ENCODE data around the gene NME7. TPM values are rescaled to one million over a fixed set of nuclear protein-coding genes. Genes with fewer than 3 reads are reported as not detected.

NME7 gene
- total and polyA plus RNA-seq, 3 experiments from 2014 or later: 21.7 to 28.3 (median 25.3) TPM

- peaks cover 10 to 39% (median 16%) of the 10 kb centered on the region in 3 donors for H3K36me3 Mint-ChIP-seq
- no peaks in the 10 kb centered on the region for H3K36me3 ChIP-seq (ENCODE audit: insufficient read depth, low read length)
- H3K4me3 Mint-ChIP-seq: no peak overlapping the region
- CTCF ChIA-PET: no interaction called here
- peaks cover 12 to 27% (median 18%) of the 10 kb centered on the region in 5 donors for H3K9me3 Mint-ChIP-seq
- POLR2A ChIA-PET: no interaction called here
- no peaks in the 10 kb centered on the region for H3K9me3 ChIP-seq (ENCODE audit: low read length)
- H3K4me1 ChIP-seq (ENCODE audit: insufficient read depth, low read length): peaks cover 6% of the 10 kb centered on the region
- no peak overlapping the region for H3K27ac ChIP-seq (ENCODE audit: low read depth, low read length)
- H3K4me1 Mint-ChIP-seq: peaks cover 5 to 19% (median 14%) of the 10 kb centered on the region in 3 donors
- H3K27me3 Mint-ChIP-seq: no peaks in the 10 kb centered on the region
- no peak for DNase-seq
- H3K4me3 ChIP-seq (ENCODE audit: low read length): no peak overlapping the region
- H3K27ac Mint-ChIP-seq: no peak overlapping the region
- no peaks in the 10 kb centered on the region for H3K27me3 ChIP-seq (ENCODE audit: insufficient read depth, low read length, poor library complexity, severe bottlenecking)
Observed at GRCh38 chr1:169326956-169327268, 40.7 kb downstream of the NME7 start.

- H3K9me3 ChIP-seq (ENCODE audit: low read length): no peaks in the 10 kb centered on the region
- CTCF ChIA-PET: no interaction called here
- no peak overlapping the region for H3K27ac ChIP-seq (ENCODE audit: low read depth, low read length)
- Mint-ChIP-seq H3K36me3 (peaks cover 10 to 35% (median 17%) of the 10 kb centered on the region in 3 donors), H3K9me3 (peaks cover 12 to 25% (median 18%) of the 10 kb centered on the region in 5 donors), H3K27ac (no peak overlapping the region), H3K27me3 (no peaks in the 10 kb centered on the region), H3K4me3 (no peak overlapping the region), H3K4me1 (peaks cover 5 to 19% (median 14%) of the 10 kb centered on the region in 3 donors)
- no peaks in the 10 kb centered on the region for H3K27me3 ChIP-seq (ENCODE audit: insufficient read depth, low read length, poor library complexity, severe bottlenecking)
- POLR2A ChIA-PET: no interaction called here
- H3K4me1 ChIP-seq (ENCODE audit: insufficient read depth, low read length): peaks cover 6% of the 10 kb centered on the region
- no peaks in the 10 kb centered on the region for H3K36me3 ChIP-seq (ENCODE audit: insufficient read depth, low read length)
- H3K4me3 ChIP-seq (ENCODE audit: low read length): no peak overlapping the region
- DNase-seq: no peak
Observed at GRCh38 chr1:169326261-169326955, 41.2 kb downstream of the NME7 start.

DNA sequence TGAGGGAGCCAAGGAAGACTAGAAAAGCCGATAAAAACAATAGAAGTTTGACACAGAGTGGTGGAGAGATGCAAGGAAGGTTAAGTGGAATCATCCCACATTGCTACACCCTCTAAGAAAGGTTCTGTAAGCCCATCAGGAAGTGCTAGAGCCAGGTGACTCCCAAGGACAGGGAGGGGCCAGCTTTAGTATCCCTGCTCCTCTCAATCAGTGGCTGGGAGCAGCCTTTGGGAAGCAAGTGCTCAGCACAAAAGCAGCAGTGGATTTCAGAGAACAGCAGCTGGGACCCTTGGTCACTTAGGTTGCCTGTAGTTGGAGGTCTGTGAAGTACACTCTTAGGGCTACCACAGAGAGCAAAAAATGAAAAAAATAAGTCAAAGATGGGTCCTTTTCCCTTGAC lies 42.5 kb downstream of the NME7 start:
- ChIA-PET POLR2A (no interaction called here), CTCF (no interaction called here)
- H3K27ac Mint-ChIP-seq: no peak overlapping the region
- Histone ChIP-seq H3K36me3 (ENCODE audit: insufficient read depth, low read length) (no peaks in the 10 kb centered on the region), H3K27me3 (ENCODE audit: insufficient read depth, low read length, poor library complexity, severe bottlenecking) (no peaks in the 10 kb centered on the region), H3K4me3 (ENCODE audit: low read length) (no peak overlapping the region), H3K4me1 (ENCODE audit: insufficient read depth, low read length) (peaks cover 6% of the 10 kb centered on the region), H3K27ac (ENCODE audit: low read depth, low read length) (no peak overlapping the region), H3K9me3 (ENCODE audit: low read length) (no peaks in the 10 kb centered on the region)
- H3K27me3 Mint-ChIP-seq: no peaks in the 10 kb centered on the region
- H3K4me1 Mint-ChIP-seq: peaks cover 4 to 19% (median 13%) of the 10 kb centered on the region in 3 donors
- peaks cover 9 to 23% (median 15%) of the 10 kb centered on the region in 3 donors for H3K36me3 Mint-ChIP-seq
- H3K9me3 Mint-ChIP-seq: peaks cover 11 to 15% (median 12%) of the 10 kb centered on the region in 5 donors
- no peak overlapping the region for H3K4me3 Mint-ChIP-seq
- DNase-seq: no peak

DNA sequence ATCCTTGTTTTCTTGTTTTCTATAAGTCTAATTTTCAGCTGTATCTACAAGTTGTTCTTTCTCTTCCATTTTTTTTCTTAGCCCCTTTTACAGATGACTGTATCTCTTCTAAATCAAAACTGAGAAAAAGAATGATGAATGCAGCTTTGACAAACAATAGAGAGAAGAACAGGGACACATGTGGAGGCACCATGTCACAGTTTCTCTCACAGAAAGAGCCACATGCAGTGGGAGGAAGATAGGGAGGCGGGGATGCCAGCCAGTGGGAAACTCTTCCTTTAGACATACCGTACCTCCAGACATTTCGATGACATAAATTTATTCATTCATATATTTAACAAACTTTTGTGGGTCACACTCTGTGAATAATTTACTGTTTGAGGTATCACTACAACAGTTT lies 45.5 kb downstream of the NME7 start:
- Histone ChIP-seq H3K4me1 (ENCODE audit: insufficient read depth, low read length) (peaks cover 6% of the 10 kb centered on the region), H3K27ac (ENCODE audit: low read depth, low read length) (no peak overlapping the region), H3K9me3 (ENCODE audit: low read length) (no peaks in the 10 kb centered on the region), H3K27me3 (ENCODE audit: insufficient read depth, low read length, poor library complexity, severe bottlenecking) (no peaks in the 10 kb centered on the region), H3K36me3 (ENCODE audit: insufficient read depth, low read length) (no peaks in the 10 kb centered on the region), H3K4me3 (ENCODE audit: low read length) (no peak overlapping the region)
- Mint-ChIP-seq H3K36me3 (peaks cover 7 to 13% (median 12%) of the 10 kb centered on the region in 3 donors), H3K4me1 (peaks cover 1 to 7% (median 4%) of the 10 kb centered on the region in 3 donors), H3K4me3 (no peak overlapping the region), H3K9me3 (no peaks in the 10 kb centered on the region), H3K27me3 (no peaks in the 10 kb centered on the region), H3K27ac (no peak overlapping the region)
- DNase-seq: no peak
- POLR2A ChIA-PET: no interaction called here
- CTCF ChIA-PET: no interaction called here

DNA sequence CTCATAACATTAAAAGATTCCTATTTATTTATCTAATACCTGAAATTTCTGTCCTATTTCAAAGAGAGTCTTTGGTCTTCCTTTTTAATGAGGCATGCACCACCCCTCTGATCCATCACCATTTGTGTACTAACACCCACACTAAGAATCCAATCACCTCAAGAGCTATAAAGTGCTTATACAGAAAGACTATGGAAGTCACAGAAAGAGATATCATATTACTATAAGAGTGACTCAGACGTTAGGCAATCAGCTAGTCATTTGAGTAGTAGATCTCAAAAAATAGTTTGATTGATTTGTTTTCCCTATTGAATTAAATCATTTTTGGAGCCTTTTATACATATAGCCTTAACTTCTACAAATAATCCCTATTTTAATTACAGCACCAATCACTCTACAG lies 46.1 kb downstream of the NME7 start:
- Mint-ChIP-seq H3K4me3 (no peak overlapping the region), H3K27ac (no peak overlapping the region), H3K4me1 (peaks cover 0 to 1% (median 1%) of the 10 kb centered on the region in 3 donors), H3K36me3 (peaks cover 7 to 13% (median 12%) of the 10 kb centered on the region in 3 donors), H3K9me3 (no peaks in the 10 kb centered on the region), H3K27me3 (no peaks in the 10 kb centered on the region)
- H3K27ac ChIP-seq (ENCODE audit: low read depth, low read length): no peak overlapping the region
- ChIA-PET POLR2A (no interaction called here), CTCF (no interaction called here)
- no peaks in the 10 kb centered on the region for H3K9me3 ChIP-seq (ENCODE audit: low read length)
- no peak for DNase-seq
- H3K27me3 ChIP-seq (ENCODE audit: insufficient read depth, low read length, poor library complexity, severe bottlenecking): no peaks in the 10 kb centered on the region
- peaks cover under 1% of the 10 kb centered on the region for H3K4me1 ChIP-seq (ENCODE audit: insufficient read depth, low read length)
- no peaks in the 10 kb centered on the region for H3K36me3 ChIP-seq (ENCODE audit: insufficient read depth, low read length)
- H3K4me3 ChIP-seq (ENCODE audit: low read length): no peak overlapping the region

DNA sequence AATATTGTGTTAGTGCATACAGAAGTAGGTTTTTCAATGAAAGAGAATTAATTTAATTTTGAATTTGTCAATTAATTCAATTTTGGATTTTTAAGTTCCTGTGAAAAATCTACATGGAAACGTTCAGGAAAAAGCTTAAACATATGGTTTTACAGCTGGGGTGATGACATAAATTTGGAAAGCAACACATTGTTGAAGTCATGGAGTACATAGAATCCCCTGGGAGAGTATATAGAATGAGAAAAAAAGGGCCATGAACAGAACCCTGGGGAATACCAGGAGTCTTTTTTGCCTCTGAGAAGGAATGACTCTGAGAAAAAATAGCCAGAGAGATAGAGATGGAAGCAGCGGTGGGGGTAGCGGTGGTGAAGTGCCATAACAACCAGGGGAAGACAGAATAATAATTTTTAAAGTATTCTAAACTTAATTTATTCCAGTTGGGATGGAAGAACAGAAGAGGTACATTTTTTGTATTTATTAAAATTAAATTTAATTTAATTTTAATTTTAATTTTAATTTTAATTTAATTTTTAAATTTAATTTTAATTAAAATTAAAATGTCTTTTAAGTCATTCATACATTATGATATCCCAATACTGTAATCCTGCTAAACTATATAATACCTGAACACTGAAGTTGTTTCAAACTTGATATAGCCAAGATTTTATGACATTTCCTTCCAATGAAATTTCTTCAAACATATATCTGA lies 48.9 kb downstream of the NME7 start:
- no peak overlapping the region for H3K4me3 ChIP-seq (ENCODE audit: low read length)
- Mint-ChIP-seq H3K4me3 (no peak overlapping the region), H3K36me3 (peaks cover 7 to 12% (median 10%) of the 10 kb centered on the region in 3 donors), H3K27me3 (no peaks in the 10 kb centered on the region), H3K27ac (no peak overlapping the region), H3K9me3 (no peaks in the 10 kb centered on the region), H3K4me1 (no peaks in the 10 kb centered on the region)
- no peaks in the 10 kb centered on the region for H3K9me3 ChIP-seq (ENCODE audit: low read length)
- H3K27ac ChIP-seq (ENCODE audit: low read depth, low read length): no peak overlapping the region
- H3K27me3 ChIP-seq (ENCODE audit: insufficient read depth, low read length, poor library complexity, severe bottlenecking): no peaks in the 10 kb centered on the region
- ChIA-PET POLR2A (no interaction called here), CTCF (no interaction called here)
- no peak for DNase-seq
- H3K36me3 ChIP-seq (ENCODE audit: insufficient read depth, low read length): no peaks in the 10 kb centered on the region
- H3K4me1 ChIP-seq (ENCODE audit: insufficient read depth, low read length): no peaks in the 10 kb centered on the region

GRCh38 chr1:169316556-169316955 lies 51.0 kb downstream of the NME7 start:
- Mint-ChIP-seq H3K27ac (no peak overlapping the region), H3K27me3 (no peaks in the 10 kb centered on the region), H3K4me3 (no peak overlapping the region), H3K4me1 (peaks cover 5 to 10% (median 8%) of the 10 kb centered on the region in 3 donors), H3K9me3 (no peaks in the 10 kb centered on the region), H3K36me3 (peaks cover 4 to 6% (median 5%) of the 10 kb centered on the region in 3 donors)
- Histone ChIP-seq H3K4me1 (ENCODE audit: insufficient read depth, low read length) (peaks cover 3% of the 10 kb centered on the region), H3K9me3 (ENCODE audit: low read length) (no peaks in the 10 kb centered on the region), H3K27ac (ENCODE audit: low read depth, low read length) (no peak overlapping the region), H3K36me3 (ENCODE audit: insufficient read depth, low read length) (no peaks in the 10 kb centered on the region), H3K27me3 (ENCODE audit: insufficient read depth, low read length, poor library complexity, severe bottlenecking) (no peaks in the 10 kb centered on the region), H3K4me3 (ENCODE audit: low read length) (no peak overlapping the region)
- CTCF ChIA-PET: no interaction called here
- no peak for DNase-seq
- POLR2A ChIA-PET: no interaction called here

- H3K4me1 Mint-ChIP-seq: peaks cover 13 to 18% (median 17%) of the 10 kb centered on the region in 3 donors
- peaks cover 6 to 13% (median 10%) of the 10 kb centered on the region in 3 donors for H3K36me3 Mint-ChIP-seq
- ChIA-PET POLR2A (no interaction called here), CTCF (interaction anchor here (0.6 kb wide), 1 partner anchor 9 kb away, joined by 3 read pairs; no protein-coding TSS in a partner anchor)
- Histone ChIP-seq H3K4me1 (ENCODE audit: insufficient read depth, low read length) (peaks cover 3% of the 10 kb centered on the region), H3K9me3 (ENCODE audit: low read length) (no peaks in the 10 kb centered on the region), H3K36me3 (ENCODE audit: insufficient read depth, low read length) (no peaks in the 10 kb centered on the region), H3K27me3 (ENCODE audit: insufficient read depth, low read length, poor library complexity, severe bottlenecking) (no peaks in the 10 kb centered on the region), H3K27ac (ENCODE audit: low read depth, low read length) (no peak overlapping the region), H3K4me3 (ENCODE audit: low read length) (no peak overlapping the region)
- H3K27me3 Mint-ChIP-seq: no peaks in the 10 kb centered on the region
- H3K9me3 Mint-ChIP-seq: no peaks in the 10 kb centered on the region
- peak overlapping the region in 3 of 8 donors; percentile 49 to 79 (median 76) for H3K27ac Mint-ChIP-seq
- H3K4me3 Mint-ChIP-seq: peak overlapping the region in 3 of 7 donors; percentile 39 to 51 (median 47)
- peak in 4 of 5 donors; percentile 1 to 67 (median 10) for DNase-seq
Observed at GRCh38 chr1:169312084-169312954, 55.3 kb downstream of the NME7 start.

All from CD8-positive, alpha-beta memory T cell (primary cell).